Stimulated activated CD8-positive, alpha-beta memory T cell treated with anti-CD3 and anti-CD28 coated beads, Interleukin-2, amount 100 ng/mL, for 1 hour (primary cell): ENCODE results near the gene BRI3.

Experiments used
- DNase-seq, 2 donors: peaks; one replicate each; pipeline ENCODE4 v3.0.0-alpha.2; 2020; ENCODE audit warnings: low read depth in 2 of 2

The BRI3 gene

DNA sequence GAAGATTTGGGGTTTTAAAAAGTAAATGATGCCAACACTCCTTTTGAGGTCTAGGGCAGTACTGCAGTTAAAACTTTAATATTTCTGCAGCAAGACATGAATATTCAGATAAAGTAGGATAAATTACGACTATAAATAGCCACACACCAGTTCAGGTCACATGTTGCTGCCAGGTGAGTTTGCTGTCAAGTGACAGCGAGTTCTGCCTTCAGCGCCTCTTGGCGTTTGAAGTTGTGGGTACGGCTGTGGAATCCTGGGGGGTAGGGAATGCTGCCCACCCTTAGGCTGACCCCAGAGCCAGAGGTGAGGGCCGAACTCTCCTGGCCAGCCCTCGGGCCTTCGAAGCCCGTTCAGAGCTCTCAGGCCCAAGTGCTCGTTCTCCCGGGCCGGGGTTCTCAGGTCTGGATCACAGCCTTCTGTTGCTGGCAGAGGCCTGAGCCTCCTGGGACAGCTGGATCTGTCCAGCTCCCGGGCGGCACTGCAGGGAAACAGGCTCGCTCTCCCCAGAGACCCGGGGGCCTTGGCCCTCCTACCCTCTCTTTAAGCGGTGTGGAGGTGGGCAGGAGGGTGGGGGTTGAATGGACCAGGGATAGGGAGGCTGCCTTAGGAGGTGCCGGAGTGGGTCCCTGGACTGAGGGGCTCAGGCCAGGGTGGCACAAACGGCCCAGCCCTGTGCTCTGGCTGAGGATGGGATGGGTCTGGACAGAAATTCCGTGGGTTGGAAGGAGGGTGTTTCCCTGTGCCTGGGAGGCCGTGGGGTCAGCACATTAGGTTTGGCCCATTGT, 5.4 kb downstream of the BRI3 start:
- no peak for DNase-seq

DNA sequence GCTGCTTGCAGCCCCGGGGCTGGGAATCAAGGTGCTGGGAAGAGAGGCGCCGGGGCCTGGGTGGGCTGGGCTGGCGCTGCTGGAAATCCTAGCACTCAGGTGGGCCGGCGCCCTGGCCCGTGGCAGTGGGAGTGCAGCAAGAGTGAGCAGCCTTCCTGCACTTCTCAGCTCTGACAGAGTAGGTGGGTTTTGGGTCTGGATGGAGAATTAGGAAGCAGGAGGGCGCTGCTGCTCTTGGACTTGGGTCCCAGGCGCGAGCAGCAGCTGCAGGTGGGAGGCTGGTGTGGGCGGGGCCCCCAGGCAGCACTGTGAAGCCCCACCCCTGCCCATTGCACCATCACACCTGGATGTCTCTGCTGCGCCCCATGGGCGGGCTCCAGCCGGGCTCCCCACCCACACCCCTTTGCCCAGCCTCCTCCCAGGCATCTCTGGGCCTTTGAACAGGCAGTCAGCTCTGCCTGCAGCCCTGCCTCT, 6.0 kb downstream of the BRI3 start:
- no peak for DNase-seq

DNA sequence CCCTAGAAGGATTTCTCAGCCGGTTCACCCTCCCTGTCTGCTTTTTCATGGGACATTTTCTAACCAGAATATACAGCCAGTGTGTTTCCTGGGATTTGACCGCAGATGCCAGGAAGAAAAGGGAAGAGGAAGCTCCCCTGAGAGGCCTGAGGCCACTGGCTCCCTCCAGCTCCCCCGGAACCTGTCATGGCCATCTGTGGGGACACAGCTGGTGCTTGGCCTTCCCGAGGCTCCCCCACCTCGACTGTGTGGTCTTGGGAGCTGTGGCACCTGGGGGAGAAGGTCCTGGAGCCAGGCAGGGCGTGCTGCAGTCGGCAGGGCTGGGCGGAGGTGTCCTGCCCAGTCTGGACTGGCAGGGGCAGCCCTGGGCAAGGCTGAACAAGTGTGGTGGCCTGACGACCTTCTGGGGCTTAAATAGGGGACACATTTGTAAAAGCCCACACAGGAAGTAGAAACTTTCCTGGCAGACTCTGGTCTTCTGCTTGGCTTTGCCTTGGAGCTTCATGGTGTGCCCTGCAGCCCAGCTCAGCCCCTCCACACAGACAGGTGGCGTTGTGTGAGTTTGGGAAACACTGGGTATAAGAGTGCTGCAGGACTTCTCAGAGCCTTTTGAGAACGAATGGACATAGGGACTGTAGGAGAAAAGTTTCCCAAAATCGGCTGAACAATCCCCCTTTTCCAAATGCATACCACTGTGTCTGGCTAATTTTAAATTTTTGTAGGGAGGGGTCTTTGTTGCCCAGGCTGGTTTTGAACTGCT, 6.8 kb downstream of the BRI3 start:
- no peak for DNase-seq

DNA sequence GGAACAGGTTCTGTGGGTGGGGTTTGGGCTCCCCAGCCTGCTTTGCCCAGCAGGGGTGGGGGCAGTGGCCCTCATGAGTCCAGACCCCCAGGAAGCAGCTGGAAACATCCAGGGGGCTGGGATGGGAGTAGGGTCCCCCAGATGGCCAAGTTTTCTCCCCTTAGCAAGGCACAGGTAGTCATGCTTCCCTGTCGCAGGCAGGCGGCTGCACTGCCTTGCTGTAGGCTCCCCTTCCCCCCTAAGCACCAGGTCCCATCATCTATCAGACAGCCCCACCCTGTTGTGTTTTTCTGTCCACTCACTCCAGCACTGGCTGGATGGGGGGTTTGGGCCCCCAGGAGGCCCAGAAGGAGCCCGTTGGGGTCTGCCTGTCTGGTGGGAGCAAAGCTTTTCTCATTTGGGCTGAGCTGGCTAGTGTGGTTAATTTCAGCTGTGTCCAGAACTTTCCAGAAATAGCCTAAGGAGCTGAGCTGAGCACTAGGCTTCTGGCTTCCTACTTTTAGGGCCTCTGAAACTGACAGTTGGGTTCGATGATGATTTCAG, 7.9 kb downstream of the BRI3 start:
- no peak for DNase-seq

DNA sequence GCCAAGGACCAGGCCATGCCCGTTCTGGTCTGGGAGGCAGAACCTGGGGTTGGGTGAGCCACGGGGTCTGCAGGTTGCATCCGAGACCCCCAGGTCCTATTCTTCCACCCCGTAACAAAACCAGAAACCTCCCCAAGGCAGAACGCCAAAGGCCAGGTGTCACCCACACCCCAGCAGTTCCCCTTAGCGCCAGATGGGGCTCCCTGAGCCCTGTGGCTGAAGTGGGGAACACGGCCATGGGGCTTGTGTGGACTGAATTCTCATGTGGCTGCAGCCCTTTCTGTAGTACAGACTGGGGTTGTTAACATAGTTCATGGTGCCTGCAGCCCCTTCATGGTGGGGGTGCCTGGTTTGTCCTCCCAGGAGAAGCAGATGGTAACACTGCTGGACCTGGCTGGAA, 10.2 kb downstream of the BRI3 start:
- no peak for DNase-seq

DNA sequence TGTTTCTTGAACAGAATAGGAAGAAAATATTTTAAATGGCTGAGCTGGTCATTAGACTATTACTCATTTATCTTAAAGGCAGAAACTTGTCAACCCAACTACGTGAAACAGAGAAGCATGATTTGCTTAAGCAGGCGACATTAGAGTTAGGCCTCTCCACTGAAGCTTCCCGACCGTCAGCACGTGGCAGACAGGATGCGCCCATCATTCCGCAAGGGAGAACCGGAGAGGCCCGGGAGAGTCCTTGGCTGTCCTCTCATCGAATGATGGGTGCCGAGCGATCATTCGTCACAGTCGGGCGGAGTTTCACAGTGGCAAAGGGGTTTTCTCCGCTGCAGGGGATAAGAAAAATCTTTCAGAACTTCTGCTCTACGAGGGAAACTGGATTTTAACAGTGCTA, 11.8 kb downstream of the BRI3 start:
- no peak for DNase-seq

DNA sequence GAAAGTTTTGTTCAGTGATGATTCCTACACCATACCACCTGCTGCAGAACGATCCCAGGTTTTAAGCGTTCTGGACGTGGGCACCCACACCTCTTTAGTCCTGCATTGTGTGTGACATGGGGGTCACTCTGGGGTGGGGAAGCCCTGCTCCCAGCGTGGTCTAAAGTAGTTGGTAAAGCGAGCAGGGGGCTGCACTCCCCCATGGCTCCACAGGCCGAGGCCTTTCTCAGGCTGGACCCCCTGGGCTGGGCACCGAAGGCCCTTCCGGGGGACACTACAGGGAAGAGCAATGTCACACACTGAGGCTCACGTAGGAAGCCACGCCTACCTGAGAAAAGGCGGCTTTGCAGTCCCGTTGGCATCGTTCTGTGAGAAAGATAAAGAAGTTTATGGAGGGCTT, 12.3 kb downstream of the BRI3 start:
- DNase-seq = no peak

DNA sequence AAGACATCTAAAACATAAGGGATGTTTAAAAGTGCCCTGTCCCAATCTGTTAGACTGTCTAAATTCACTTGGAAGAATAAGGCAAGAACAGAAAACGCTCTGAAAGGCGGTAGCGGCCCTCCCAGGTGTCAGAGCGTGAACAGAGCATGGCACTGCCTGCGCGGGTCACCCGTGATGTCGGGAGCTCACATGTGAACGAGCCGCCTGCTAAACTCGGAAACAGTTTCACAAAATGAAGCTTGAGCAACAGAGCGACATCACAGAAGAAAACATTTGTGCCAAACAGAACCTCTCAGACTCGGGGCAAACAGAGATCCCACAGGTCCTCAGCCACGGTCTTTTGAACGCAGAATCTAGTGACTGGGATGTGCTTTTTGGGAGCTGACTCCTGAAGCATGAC, 12.8 kb downstream of the BRI3 start:
- DNase-seq = no peak

DNA sequence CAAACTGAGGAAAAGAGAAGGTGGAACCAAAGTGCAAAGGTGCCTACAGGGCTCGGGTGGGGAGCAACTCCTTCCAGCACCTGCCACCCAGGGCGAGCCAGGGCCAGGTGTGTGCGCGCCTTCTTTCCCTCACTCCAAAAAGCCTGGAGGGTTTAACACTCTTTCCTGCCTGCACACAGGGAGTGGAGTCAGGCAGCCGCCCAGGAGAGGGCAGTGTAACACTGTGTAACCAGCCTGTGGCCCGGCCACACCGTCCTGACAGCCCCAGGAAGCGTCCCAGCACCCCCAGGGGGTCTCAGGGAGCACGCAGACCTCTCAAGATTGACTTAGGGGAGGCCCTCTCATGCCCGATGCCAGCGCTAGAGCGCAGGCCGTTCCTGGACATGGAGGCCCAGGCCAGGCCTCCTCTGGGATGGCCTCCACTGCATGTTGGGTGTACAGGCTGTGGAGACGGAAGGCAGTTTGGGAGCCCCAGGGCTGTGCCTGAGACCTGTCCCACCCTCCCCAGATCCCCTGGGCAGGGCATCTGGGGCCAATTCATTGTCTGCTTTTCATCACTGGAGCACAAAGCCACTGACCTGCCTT, 13.4 kb downstream of the BRI3 start:
- DNase-seq = no peak

DNA sequence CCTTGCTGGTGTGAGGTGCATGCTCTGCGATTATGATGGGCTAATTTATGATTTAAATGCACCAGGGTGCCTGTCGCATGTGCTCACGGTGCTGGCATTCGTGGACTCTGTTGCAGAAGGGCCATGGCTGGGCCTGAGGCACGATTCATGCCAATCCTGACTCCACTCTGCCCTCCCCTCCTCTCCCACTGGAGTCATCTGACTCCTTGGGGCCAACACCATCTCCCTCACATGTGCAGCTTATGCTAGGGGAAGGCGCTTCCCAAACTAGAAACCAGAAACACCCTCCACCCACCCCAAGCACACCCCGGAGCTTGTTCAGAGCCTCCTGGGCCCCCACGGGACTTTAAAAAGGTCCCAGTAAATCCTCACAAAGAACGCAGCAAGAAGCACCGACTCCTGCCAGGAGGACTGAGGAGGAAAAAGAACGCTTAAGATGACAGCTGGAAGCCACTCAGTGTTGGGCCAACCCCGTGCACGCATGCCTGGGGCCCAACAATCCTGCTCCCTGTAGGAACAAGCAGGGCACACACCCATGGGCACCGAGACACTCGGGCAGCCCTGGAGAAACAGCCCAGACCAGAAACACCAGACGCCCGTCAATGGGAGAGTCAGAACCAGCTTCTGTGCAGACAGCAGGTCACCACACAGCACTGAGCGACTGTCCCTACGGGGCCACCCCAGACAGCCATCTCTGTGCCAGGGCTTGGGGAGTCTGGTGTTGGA, 14.1 kb downstream of the BRI3 start:
- no peak for DNase-seq

DNA sequence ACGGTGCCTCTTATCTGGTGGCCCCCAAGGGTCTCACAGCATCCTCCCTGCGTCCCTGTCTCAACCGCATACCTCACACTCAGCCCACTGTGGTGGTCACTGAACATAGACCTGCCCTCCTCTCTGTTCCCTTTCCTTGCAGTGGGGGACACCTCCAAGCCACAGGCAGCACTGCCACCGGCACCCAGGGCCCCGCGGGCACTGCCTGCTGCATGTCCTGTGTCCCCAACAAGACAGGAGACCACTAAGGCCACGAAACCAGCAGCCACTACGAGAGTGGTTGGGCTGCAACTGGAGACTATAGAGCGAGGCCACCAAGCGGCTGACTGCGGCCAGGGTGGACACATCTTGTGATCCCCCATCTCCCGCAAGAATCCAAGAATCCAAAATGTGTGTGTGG, 15.3 kb downstream of the BRI3 start:
- no peak for DNase-seq

DNA sequence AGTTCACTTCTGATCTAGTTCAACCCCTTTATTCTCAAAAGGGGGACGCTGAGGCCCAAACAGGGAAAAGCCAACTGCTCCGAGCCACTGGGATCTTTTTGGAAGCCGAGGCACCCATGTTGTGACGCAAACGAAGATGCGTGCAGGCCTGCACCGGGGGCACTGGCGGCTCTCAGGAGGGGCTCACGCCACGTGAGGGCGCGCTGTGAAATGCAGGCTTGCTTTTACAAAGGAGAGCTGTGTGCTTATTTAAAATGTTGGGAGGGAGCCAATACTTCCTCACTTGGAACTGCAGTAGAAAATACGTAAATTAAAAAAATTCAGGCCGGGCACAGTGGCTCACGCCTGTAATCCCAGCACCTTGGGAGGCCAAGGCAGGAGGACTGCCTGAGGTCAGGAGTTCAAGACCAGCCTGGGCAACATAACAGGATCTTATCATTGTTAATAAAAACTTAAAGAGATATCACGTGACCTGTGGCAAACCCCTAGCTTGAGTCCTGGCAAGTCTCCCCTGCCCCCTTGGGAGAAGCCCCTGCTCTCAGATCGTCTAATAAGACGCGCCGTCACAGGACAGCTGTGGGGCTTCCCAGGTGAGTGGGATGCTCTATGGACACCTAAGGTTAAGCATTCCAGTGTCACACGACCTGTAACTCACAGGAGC, 16.3 kb downstream of the BRI3 start:
- no peak for DNase-seq

DNA sequence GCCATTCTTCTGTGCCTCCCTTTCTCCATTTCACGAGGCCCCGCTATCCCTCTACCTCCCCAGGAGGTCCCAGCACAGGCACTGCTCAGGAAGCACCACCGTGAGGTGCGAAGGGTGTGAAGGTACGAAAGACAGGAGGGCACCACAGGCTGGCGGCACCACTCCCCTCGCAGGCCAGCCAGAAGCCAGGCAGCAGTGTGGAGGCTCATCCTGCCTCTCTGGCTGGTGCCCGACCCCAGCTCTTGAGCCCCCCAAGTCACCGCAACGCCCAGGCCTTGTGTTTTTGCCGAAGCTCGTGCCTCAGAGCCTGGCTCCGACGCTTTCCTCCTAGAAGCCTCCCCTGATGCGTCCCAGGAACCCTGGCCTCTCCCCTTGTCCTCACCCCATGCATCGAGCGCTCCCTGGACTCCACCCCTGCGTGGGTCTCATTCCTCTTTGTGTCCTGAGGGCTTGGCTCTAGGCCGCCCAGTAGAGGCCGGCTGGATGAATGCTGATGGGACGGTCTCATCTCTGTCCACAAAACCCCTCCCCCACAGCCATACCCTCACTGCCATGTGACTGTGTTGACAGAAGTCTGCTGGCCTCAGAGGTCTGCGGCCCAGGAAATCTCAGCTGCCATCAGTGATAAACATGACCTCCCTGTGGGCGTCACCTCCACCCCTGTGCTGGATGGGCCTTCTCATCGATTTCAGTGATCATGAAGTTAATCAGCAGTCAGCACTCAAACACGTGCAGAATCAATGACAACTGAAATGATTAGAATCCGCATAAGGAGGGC, 19.3 kb downstream of the BRI3 start:
- no peak for DNase-seq

DNA sequence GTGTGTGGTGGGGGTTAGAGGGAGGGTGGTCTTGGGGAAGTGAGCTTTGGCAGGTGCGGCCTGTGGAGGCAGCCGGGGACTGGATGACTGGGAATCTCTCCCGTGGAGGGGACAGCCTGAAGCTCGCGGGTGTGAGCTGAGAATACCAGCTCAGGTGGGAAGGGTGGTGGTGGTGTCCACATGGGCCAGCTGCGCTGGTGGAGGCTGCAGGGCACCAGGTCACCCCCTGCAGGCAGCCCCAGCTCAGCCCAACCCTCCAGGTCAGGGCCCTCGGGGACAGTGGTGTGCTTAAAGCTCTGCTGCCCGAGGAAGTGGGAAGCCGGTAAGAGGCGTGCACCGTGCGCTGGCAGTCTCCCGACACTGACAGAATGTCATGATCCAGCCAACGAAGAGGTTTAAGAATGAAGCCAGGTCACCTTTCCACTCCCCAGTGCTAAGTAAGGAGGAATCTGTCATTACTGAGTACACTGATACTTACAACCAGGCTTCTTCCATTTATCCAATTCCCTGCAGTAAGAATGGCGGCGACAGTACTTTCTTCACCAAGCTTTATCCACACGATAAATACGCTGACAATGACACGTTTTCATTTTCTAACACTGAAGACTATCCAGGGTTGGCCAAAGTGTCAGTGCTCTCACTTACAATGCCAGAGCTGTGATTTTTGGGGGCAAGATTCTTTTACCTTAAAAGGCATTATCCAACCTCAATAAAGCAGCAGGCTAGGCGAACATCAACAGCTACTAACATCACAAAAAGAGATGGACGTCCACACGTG, 20.4 kb downstream of the BRI3 start:
- DNase-seq = no peak

DNA sequence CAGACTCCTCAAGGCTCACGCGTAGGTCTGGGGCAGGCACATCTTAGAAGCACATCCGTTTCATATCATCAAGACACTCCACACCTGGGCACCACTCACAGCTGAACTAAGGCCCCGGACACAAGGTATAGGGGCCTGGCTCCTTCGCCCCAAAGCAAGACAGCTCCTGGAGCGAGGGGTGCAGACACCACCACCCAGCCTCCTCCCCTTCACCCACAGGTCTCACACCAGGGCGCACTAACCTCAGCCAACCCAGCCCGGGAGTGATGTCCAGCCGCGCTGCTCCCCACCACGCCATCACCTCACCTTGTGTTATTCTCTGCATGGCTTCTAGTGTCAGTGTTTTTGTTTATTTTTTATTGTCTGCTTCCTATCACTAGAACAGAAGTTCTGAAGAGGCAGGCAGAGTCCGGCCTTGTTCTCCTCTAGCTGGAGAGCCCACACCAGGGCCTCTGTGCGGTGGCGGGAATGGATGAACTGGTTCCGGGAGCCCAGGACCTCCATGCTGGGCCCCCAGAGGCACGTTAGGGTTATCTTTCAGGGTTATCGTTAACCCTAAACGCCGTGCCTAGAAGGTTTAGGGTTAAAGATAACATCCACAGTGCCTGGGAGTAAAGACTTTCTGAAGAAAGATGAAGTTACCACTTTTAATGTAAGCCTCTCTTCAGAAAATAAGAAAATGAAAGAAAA, 21.8 kb downstream of the BRI3 start:
- no peak for DNase-seq

DNA sequence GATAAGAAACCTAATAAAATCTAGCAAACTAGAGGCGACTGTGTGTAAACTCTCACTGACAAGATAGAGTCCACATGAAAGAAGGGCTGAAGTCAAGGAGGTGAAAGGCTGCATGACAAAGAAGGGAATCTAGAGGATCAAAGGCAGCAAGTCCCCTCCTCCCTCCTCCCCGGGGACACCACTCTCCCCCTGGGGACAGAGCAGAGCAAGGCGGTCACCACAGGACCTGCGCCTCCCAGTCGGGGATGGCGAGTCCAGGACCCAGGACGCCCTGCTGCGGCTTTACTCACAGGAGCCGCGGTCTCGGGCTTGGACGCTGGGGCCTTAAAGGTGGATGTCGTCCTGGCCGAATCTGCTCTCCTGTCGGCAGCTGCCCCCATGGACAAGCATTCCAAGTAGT, 22.4 kb downstream of the BRI3 start:
- no peak for DNase-seq

DNA sequence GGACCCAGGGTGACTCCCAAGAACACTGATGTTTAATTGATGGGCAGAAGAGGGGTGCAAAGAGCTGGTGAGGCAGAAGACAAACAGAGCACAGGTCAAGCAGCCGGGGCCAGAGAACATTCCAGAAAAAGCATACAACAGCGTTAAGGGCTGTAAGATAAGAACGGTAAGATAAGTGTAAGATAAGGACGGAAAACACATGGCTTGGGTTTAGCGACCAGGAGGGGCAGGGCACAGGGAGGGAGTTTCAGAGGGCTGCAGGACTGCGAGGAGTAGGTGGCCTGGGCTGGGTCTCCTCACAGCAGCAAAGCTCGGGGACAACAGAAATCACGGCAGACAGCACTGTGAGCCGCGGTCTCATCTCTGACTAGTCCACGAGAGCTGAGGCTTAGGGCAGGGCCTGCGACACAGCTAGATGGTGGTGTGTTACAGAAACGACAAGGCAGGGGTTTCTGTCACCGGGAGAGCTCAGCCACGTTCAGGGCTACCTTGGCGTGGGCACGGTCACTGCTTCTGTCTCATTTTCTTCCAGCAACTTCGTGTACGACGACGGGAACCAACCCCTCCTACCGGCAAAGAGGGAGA, 24.6 kb downstream of the BRI3 start:
- DNase-seq = no peak

DNA sequence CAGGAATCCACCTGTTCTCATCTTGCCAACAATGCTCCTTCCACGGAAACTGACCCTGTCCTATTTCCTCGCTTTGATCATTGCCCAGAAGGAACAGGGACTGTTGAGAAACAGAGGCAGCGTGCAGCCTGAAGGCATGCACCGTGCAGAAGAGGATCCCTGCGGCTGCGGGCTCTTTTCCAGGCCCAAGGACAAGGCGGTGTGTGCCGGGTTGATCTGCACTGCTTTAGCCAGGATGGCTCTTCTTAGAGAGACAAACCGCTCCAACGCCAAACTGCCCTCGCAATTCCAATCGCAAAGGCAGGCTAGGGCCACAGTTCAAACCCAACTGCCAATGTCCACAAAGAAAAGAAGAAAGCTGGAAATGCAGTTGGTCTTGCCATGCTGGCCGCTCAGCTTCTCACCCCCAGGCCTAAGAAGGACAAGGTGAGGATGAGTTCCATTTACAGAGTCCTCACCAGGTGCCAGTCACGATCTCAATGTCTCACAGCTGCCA, 26.5 kb downstream of the BRI3 start:
- no peak for DNase-seq

DNA sequence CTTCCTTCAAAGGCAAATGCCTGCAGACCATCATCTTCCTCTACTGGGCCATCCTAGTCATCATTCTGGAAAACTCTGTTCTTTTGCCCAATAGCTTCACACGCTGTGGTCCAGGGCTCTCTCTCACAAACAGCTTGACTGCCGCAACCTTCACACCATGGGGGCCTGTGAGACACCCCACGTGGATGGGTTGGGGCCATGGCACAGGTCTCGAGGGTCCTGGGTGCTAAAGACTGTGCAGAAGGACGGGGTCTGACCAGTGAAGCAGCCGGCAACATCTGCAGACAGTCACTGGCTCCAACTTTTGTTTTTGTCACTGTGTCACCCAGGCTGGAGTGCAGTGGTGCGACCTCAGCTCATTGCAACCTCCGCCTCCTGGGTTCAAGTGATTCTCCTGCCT, 28.1 kb downstream of the BRI3 start:
- DNase-seq = no peak
